Endometrial microvascular endothelial cells (primary cell): ENCODE data around the gene IQCB1. TPM values are rescaled to one million over a fixed set of nuclear protein-coding genes. Genes with fewer than 3 reads are reported as not detected.
"Not testable (repeated sequence)": the region's sequence is repeated elsewhere in the genome, so short reads cannot be mapped to it uniquely, and the experiment has no call there.

Experiments
- in situ Hi-C: cut with HindIII; loops from 2 replicates; pipeline ENCODE4 v1.10.0; 2017; ENCODE audit warnings: low sequenced_read_pairs, low pct_unique_long_range_greater_than_20kb; ENCODE audit errors: inconsistent ontology term
- total RNA-seq: library from RNA; depleted of rRNA; stranded (reverse); fragments of >200 nt; gene quantifications from one replicate; pipeline ENCODE4 v1.2.3, GENCODE V29; 2015; ENCODE audit errors: inconsistent ontology term

The IQCB1 gene
- total RNA-seq, 1 donor from 2014 or later, result 8.4 TPM

DNA sequence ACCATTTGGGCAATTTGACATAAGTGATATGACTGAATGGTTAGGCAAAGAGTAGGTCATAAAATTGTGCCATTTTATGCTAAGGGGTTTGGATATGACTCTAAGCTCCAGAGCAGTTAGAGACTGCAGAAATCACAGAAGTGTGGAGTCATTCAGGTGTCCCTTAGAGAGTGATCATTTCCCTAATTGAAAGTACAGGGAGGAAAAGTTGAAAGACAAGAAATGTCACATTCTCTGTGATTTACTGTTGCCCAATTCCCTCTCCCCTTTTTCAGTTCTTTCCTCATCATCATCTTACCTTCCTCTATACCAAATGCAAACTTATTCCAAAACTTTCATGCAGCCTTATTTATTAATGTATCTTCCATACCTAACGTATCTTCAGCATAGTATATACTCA, 82.6 kb downstream of the IQCB1 start:
- in situ Hi-C loops, result no loop called here

DNA sequence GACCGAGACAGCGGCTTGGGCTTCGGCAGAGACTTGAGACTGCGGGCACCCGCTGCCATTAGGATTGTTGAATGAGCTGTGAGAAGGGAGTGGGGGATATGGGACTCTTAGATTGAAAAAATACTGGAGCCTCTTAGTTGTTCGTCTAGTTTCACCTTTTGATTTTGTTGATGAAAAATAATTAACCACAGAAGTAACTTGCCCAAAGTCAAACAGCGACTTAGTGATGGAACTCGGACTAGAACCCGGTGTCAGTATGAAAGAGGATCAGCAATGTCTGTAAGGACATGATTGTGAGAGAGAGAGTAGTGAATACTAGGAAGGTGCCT, 84.8 kb downstream of the IQCB1 start:
- in situ Hi-C loops, result no loop called here

DNA sequence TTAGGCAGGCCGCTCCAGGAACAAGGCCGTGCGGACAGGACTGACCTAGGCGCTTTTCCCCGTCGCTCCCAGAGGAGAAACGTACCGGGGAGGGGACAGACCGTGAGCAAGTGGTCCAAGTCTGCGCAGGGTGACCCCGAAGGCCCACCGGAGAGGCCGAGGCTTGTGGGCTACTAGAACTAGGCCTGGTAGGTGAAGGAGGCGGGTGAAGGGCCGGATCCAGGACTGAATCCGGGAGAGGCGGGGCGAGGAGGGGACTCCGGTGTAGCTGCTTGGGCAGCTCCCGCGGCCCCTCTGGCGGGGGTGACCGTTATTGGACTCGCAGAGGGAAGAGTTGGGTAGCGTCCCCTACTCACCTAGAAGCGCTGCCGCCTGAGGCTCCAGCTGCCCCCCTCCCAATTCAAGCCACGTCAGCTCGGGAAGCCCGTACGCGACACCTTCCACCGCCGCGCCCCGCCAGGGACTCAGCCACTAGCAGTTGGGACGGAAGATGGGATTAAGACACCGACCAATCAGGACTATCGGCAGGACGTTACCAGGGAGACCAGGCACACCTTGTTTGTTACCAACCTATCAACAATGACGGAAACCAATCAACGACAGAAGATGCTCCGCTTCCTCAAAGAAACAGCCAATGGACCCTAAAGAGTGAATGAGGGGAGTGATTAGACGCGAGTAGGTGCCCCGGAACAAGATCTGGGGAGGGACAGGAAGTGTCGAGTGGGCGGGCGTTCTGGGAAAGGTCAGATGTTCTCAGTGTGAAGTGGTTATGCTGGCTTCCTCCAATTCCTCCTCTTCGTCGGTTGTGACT, 85.4 kb downstream of the IQCB1 start, which contains the start of gene GOLGB1:
Gene GOLGB1 (minus strand): TSS at position 466 of the 811 bp plus-strand sequence. CDS start 18,770 bp downstream, outside the sequence.
- in situ Hi-C loops, result no loop called here

DNA sequence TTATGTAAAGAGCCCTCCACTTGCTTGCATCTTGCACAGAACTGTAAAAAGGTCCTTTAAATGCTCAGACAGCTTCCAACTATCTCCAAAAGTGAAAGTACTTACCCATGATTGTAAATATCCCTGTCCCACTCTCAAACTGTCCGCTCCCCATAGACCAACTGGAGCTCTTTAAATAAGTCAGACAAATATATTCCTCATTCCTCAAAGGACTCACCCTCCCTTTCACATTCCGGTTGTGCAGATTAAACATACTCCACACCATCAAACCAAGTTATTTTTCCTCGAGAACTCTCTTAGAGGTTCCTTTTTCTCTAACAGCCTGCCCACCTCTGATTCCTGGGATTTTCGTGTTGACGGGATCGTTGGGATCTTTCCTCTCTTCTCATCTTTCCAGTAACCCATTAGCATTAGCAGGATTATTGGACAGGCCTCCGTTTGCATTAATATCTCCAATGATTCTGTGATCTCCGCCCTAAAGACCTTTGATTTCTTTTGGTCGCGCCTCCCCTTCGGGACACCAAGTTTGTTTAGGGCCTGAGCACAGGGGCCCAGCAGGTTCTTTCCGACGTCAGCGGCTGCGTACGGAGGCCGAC, 86.1 kb downstream of the IQCB1 start:
- in situ Hi-C loops, result no loop called here

DNA sequence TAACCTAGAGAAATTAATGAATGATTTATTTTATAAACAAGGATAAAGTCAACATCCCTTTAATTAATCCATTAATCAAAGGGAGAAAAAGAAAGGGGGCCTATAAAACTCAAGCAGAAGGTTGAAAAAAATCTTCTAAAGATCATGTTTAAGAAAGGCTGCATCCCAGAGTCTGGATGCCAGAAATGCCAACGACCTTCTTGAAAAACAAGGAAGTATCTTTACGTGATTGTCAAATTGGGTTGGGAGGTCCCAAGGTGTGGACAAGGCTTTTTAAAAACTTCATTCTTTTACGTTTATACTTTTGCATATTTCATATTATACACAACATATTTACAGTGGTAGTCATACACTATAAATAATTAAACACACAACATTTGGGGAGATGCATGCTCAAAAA, 86.9 kb downstream of the IQCB1 start:
- in situ Hi-C loops, result no loop called here

DNA sequence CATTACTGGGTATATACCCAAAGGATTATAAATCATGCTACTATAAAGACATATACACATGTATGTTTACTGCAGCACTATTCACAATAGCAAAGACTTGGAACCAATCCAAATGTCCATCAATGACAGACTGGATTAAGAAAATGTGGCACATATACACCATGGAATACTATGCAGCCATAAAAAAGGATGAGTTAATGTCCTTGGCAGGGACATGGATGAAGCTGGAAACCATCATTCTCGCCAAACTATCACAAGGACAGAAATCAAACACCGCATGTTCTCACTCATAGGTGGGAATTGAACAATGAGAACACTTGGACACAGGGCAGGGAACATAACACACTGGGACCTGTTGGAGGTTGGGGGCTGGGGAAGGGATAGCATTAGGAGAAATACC, 91.8 kb downstream of the IQCB1 start:
- in situ Hi-C loops, result not testable (repeated sequence)

DNA sequence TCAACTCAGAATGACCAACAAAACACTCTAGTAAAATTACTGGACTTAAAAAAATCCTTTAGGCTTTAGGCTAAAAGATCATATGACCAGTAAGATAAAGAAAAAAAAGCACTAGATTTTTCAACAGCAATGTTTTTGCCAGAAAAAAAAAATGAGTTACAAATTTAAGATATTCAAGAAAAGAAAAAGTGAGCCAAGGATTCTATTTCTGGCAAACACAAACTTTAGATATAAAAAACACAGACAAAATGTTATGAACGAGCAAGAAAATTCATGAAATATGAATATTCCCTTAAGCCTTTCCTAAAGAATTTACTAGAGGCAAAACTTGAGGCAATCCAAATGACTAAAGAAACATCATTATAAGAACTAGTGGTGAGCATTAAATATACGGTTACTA, 94.0 kb downstream of the IQCB1 start:
- in situ Hi-C loops, result no loop called here

DNA sequence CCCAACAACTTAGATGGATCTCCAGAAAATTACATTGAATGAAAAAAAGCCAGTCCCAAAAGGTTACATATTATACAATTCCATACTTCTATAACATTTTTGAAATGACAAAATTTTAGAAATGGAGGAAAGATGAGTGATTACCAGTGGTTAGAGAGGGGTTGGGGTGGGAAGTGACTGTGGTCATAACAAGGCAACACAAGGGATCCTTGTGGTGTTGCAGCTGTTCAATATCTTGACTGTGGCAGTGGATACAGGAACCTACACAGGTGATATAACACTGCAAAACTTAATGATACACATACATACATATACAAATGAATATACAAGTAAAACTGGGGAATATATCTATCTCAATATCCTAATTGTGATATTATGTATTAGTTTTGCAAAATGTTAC, 95.0 kb downstream of the IQCB1 start:
- in situ Hi-C loops, result no loop called here

DNA sequence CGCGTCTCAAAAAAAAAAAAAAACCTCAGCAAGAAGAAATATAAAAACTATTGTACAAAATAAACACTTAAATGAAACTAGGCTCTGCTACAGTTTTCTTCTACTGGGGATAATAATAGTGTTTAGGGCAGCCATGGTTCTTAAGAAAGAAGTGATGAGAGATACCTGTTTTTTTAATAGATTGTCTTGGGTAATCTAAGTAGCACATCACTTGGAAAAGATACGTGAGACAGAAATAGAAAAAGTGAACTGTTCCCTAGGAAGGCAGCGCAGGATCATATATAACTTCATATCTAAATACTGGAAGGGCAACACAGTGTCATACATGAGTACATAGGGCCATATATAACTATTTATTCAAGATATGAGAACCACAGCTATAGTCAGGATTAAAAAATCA, 97.2 kb downstream of the IQCB1 start:
- in situ Hi-C loops, result no loop called here

DNA sequence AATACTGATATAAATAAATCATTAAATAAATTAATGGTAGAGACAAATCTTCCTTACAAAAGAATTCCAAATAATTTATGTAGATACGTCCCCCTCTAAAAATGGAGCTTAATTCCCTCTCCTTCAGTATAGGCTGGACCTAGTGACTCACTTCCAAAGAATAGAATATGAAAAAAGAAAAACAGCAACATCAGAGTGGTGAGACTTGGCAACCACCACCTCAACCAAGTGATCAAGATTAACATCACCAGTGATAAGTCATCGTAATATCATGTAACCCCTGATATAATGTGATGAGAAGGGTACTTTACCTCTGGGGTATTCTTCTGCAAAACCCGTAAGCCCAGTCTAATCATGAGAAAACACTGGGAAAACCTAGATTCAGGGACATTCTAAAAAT, 98.7 kb downstream of the IQCB1 start:
- in situ Hi-C loops, result no loop called here

DNA sequence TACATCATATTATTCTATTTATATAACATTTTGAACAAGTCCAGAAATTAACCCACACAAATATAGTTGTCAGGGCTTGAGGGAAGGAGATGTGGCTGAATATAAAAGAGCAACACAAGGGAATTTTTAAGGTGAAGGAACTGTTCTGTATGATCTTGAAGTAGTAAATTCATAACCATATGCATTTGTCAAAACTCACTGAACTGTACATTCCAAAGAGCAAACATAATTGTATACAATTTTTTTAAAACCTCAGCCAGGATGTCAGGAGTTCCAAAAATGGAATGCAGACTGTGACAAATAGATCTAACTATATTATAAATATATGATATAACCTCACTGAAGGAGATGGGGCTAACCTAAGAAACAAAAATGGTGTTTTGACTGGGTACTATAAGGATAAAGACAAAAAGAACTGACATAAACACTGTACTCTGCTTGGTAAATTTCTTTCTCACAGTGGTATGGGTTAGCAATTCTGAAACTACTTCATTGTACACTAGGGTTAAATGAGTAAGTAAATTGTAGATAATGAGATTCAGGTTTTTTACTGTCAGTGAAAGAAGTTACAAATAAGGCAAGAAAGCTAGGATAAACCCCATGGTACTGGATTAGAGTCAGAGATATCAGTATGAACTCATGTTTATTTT, 99.7 kb downstream of the IQCB1 start:
- in situ Hi-C loops, result no loop called here

DNA sequence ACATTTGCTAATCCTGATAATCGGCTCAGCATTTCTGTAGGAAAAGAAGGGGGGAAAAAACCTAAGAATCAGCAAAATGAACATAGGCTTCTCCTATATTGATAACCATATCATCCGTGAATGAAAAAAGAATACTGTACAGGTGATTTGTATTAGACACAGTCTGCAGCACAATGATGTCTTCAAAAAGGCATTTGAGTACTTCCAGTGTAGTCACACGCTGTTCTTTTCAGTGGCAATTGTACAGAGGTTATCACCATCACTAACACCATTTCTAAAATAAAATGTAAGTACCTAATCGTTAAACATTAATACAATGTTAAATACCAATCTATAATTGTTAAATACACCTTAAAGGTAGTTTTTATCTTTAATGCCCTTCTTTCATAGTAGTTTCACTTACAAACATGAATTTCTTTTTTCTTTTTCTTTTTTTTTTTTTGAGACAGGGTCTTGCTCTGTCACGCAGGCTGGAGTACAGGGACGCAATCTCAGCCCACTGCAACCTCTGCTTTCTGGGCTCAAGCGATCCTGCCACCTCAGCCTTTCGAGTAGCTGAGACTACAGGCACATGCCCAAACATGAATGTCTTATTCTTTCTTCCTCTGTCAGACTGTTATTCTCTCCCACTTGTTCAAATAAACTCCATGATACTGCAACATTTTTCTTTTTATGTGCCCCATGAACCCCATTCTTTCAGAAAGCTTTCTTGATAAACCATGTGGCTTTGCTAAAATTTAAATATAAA, 103.7 kb downstream of the IQCB1 start:
- in situ Hi-C loops, result no loop called here

DNA sequence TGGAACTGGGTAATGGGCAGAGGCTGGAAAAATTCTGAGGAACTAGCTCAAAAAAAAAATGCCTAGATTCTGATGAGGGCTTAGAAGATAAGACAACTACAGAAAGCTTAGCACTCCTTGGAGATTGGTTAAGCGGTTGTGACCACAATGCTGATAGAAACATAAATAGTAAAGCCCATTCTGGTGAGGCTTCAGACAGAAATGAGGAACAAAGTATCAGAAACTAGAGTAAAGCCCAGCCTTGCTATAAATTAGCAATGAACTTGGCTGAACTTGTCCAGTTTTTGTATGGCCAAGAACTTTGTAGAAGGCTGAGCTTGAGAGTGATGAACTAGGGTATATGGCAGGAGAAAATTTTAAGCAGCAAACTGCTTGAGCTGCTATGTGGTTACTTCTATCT, 110.7 kb downstream of the IQCB1 start:
- in situ Hi-C loops, result no loop called here

DNA sequence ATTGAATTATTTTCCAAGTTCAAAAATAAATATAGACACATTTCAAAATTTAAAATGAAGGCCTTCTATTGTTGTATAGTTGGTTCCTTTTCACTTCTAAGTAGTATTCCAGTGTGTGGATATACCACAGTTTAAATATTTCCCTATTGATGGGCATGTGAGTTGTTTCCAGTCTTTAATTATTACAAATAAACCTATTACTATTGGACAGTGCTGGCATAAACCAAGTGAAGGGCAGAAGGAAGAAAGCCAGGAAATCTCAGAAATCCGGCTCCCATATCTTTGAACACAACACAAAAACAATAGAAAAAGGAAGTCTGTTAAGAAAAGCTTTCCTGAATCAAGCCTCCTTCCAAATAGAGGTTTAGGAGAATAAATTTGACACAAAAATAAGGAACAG, 111.4 kb downstream of the IQCB1 start:
- in situ Hi-C loops, result no loop called here

DNA sequence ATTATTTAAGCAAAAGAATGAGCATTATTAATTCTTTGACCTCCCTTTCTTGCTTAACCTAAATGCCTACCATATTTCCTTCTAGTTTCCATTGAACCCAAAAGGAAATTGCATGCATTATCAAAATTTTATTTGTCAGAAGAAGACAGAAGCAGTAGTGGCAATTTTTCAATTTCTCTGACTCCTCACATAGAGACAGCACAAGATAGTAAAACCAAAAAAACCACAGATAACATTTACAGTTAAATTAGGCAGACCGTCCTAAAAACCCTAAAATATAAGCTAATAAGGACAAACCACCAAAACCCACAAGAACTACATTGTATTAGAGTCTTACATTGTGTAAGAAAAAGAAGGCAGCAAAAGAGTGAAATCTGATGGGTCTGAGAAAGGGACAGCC, 112.4 kb downstream of the IQCB1 start:
- in situ Hi-C loops, result no loop called here

DNA sequence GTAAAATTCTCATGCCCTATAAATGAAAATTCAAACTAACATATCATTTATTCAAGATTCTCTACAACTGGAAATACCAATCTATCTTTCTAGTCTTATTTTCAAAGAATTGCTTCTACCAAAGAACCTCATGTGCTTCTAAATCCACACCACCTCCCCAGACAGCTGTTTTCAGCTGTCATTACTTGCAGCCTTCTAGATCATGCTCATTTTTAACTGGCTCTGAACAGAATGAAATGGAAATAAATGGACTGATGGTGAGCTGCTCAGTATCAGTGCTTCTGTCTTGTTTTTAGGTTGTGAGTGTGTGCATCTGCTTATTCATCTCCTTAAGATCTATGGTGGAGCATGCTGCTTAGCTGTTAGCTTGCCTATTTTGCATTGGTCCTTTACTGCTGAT, 114.7 kb downstream of the IQCB1 start:
- in situ Hi-C loops, result no loop called here
